ENCODE data around the gene UST. TPM values are rescaled to one million over a fixed set of nuclear protein-coding genes. Genes with fewer than 3 reads are reported as not detected.
"Not testable (repeated sequence)": the region's sequence is repeated elsewhere in the genome, so short reads cannot be mapped to it uniquely, and the experiment has no call there.

UST gene
- total RNA-seq, 2 donors from 2014 or later = 1.6 to 3.7 TPM

GRCh38 chr6:149028767-149029405 lies 282.1 kb downstream of the UST start:
- no peaks in the 10 kb centered on the region for H3K27me3 Mint-ChIP-seq (ENCODE audit: low read depth)
- ATAC-seq (replicated peaks in 1 of 2) (no peak), DNase-seq (peak; percentile 75 to 76)
- H3K9me3 Mint-ChIP-seq = no peaks in the 10 kb centered on the region
- peaks cover 51% of the 10 kb centered on the region for H3K4me1 Mint-ChIP-seq (ENCODE audit: low read depth)
- H3K4me3 Mint-ChIP-seq = peak overlapping the region; percentile 62 to 69
- peaks cover 1 to 3% of the 10 kb centered on the region in 2 donors for H3K36me3 Mint-ChIP-seq (ENCODE audit: insufficient read depth in 2 of 2)
- peak overlapping the region; percentile 74 for H3K27ac Mint-ChIP-seq

- Mint-ChIP-seq H3K27me3 (ENCODE audit: low read depth) (no peaks in the 10 kb centered on the region), H3K36me3 (ENCODE audit: insufficient read depth in 2 of 2) (peaks cover 1 to 3% of the 10 kb centered on the region in 2 donors)
- ATAC-seq (replicated peaks in 1 of 2) = no peak
Observed at GRCh38 chr6:149031201-149031858, 284.5 kb downstream of the UST start.

GRCh38 chr6:149031859-149032598 lies 285.2 kb downstream of the UST start:
- peaks cover 0 to 1% of the 10 kb centered on the region in 2 donors for H3K36me3 Mint-ChIP-seq (ENCODE audit: insufficient read depth in 2 of 2)
- H3K4me3 Mint-ChIP-seq = peak overlapping the region; percentile 80 to 88
- DNase-seq (peak; percentile 67 to 69), ATAC-seq (replicated peaks in 1 of 2) (peak; percentile 39 to 66)
- peak overlapping the region; percentile 97 for H3K27ac Mint-ChIP-seq
- no peaks in the 10 kb centered on the region for H3K27me3 Mint-ChIP-seq (ENCODE audit: low read depth)
- peaks cover 74% of the 10 kb centered on the region for H3K4me1 Mint-ChIP-seq (ENCODE audit: low read depth)
- no peaks in the 10 kb centered on the region for H3K9me3 Mint-ChIP-seq

More at GRCh38 chr6:149031201-149031858, 284.5 kb downstream of the UST start:
- no peak for DNase-seq
- H3K27ac Mint-ChIP-seq = peak overlapping the region; percentile 97
- no peaks in the 10 kb centered on the region for H3K9me3 Mint-ChIP-seq
- peaks cover 67% of the 10 kb centered on the region for H3K4me1 Mint-ChIP-seq (ENCODE audit: low read depth)
- peak overlapping the region; percentile 80 to 88 for H3K4me3 Mint-ChIP-seq

DNA sequence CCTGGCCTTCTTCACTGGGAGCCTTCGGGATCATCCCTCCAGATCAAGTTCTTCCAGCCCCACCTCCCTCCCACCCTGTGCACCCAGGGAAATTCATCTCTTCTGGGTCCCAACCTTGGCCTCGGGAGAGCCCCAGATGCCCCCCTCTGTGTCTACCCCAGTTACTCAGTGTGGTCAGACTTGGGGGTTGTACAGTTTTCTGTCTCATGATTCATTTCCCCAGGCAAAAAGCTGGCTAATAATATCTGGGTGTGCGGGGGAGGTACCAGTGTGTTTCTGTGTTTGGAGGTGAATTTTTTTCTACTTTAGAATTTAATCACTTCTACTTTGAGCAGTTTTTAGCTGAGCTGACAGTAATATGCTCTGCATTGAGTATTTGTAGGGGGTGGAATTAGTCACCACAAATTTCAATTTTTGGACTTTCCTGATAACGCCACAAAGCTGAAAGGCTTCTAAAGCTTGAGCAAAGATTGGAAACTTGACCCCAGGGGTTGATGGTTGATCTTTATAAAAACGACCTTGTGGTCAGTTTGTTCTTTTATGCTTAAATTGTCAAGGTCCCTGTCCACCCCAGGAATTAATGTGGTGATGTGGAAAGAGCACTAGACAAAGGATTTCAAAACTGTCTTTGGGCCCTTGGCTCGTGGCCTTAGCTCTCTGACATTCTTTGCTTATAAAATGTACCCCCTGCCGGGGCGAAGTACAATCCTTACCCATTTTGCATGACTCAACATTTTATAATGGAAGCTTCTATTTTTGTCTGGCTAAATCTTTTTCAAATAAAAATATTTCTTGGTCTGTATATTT lies 286.0 kb downstream of the UST start:
- H3K4me1 Mint-ChIP-seq (ENCODE audit: low read depth) = peaks cover 77% of the 10 kb centered on the region
- peak; percentile 81 to 82 for ATAC-seq (replicated peaks in 1 of 2)

DNA sequence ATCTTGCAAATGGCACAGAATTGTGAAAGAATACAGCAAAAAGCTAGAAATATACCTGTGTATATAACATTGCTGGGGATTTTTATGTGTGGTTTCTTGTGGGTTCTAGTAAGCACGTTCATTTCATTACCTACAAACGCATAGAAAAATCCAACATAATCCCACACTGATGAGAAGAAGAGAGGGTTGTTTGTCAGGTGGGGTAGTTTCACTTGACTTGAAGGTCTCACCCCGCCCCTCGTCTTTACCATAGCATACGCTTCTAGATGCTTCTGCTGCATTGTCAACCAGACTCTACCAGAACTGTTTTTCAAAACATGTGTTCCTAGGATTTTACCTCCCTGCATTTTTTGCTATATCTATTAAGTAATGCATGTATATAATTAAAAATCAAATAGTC lies 286.6 kb downstream of the UST start:
- no peaks in the 10 kb centered on the region for H3K27me3 Mint-ChIP-seq (ENCODE audit: low read depth)
- peaks cover 0 to 1% of the 10 kb centered on the region in 2 donors for H3K36me3 Mint-ChIP-seq (ENCODE audit: insufficient read depth in 2 of 2)
- peaks cover 84% of the 10 kb centered on the region for H3K4me1 Mint-ChIP-seq (ENCODE audit: low read depth)
- H3K4me3 Mint-ChIP-seq = peak overlapping the region; percentile 80 to 88
- peak overlapping the region; percentile 97 for H3K27ac Mint-ChIP-seq
- no peaks in the 10 kb centered on the region for H3K9me3 Mint-ChIP-seq
- ATAC-seq (replicated peaks in 1 of 2) = peak; percentile 52 to 60
- peak; percentile 59 to 67 for DNase-seq

More for the DNA sequence above, 286.0 kb downstream of the UST start:
- H3K27ac Mint-ChIP-seq = peak overlapping the region; percentile 97
- peak overlapping the region; percentile 80 to 88 for H3K4me3 Mint-ChIP-seq
- H3K9me3 Mint-ChIP-seq = no peaks in the 10 kb centered on the region
- peaks cover 0 to 1% of the 10 kb centered on the region in 2 donors for H3K36me3 Mint-ChIP-seq (ENCODE audit: insufficient read depth in 2 of 2)
- no peaks in the 10 kb centered on the region for H3K27me3 Mint-ChIP-seq (ENCODE audit: low read depth)
- peak; percentile 78 to 83 for DNase-seq

- peaks cover 0 to 1% of the 10 kb centered on the region in 2 donors for H3K36me3 Mint-ChIP-seq (ENCODE audit: insufficient read depth in 2 of 2)
- peaks cover 81% of the 10 kb centered on the region for H3K4me1 Mint-ChIP-seq (ENCODE audit: low read depth)
- DNase-seq (no peak), ATAC-seq (replicated peaks in 1 of 2) (no peak)
- H3K4me3 Mint-ChIP-seq = no peak overlapping the region
- H3K27ac Mint-ChIP-seq = no peak overlapping the region
- H3K27me3 Mint-ChIP-seq (ENCODE audit: low read depth) = no peaks in the 10 kb centered on the region
- no peaks in the 10 kb centered on the region for H3K9me3 Mint-ChIP-seq
Observed at GRCh38 chr6:149035766-149036165, 288.9 kb downstream of the UST start.

DNA sequence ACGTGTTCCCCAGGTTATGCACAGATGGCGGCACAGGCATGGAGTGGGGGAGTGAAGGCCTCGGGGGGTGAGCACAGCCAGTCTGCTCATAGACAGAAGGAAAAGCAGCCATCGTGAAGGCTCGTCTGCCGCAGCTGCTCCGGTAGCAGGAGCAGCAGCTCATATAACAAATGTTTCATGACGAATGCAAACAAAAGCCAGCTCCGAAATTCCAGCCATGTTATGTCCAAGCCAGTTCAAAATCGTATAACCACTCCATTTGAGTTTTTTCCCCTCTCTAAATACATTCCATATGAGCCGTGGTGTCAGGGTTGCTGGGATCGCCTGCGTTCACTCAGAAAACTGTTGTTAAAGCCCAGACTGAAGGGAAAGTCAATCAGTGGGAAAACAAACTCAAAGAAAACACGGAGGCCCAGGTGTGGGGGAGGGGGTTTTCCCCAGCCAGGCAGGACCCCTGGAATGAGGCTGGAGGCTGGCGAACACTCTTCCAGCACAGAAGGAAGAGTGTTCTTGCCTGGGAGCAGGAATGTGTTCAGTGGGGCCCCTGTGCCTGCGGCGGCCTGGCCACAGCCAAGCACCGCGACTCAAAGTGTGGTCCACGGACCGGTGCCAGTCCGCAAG lies 290.3 kb downstream of the UST start:
- H3K4me1 Mint-ChIP-seq (ENCODE audit: low read depth) = peaks cover 67% of the 10 kb centered on the region
- no peak for ATAC-seq (replicated peaks in 1 of 2)
- no peaks in the 10 kb centered on the region for H3K9me3 Mint-ChIP-seq

GRCh38 chr6:149039025-149039424 lies 292.2 kb downstream of the UST start:
- ATAC-seq (replicated peaks in 1 of 2) (peak; percentile 76 to 83), DNase-seq (peak; percentile 39 to 42)
- Mint-ChIP-seq H3K4me1 (ENCODE audit: low read depth) (peaks cover 49% of the 10 kb centered on the region), H3K4me3 (peak overlapping the region in 1 of 2 donors; percentile 10), H3K27ac (peak overlapping the region; percentile 69)
- H3K36me3 Mint-ChIP-seq (ENCODE audit: insufficient read depth in 2 of 2); H3K9me3 Mint-ChIP-seq; H3K27me3 Mint-ChIP-seq (ENCODE audit: low read depth): not testable (repeated sequence)

More for the DNA sequence above, 290.3 kb downstream of the UST start:
- Mint-ChIP-seq H3K4me3 (no peak overlapping the region), H3K27ac (no peak overlapping the region), H3K36me3 (ENCODE audit: insufficient read depth in 2 of 2) (peaks cover 0 to 1% of the 10 kb centered on the region in 2 donors), H3K27me3 (ENCODE audit: low read depth) (no peaks in the 10 kb centered on the region)
- DNase-seq = no peak

DNA sequence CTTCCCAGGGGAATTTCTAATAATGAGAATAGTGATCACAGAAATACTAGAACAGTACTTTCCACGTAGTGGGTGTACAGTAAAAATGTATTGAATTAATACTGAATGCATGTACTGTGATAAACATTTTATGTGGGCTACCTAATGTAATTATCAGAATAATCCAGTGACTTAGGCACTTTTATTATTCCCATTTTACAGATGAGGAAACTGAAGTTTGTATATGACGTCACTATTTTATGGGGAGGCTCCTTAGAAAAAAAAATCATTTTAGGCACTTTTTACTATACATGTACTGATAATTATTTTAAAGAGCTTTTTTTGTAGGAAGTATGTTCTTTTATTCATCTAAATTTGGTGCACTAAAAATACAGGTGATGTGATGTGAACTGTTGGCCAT lies 295.1 kb downstream of the UST start:
- peak overlapping the region; percentile 15 for H3K27ac Mint-ChIP-seq
- no peaks in the 10 kb centered on the region for H3K36me3 Mint-ChIP-seq (ENCODE audit: insufficient read depth in 2 of 2)
- no peaks in the 10 kb centered on the region for H3K27me3 Mint-ChIP-seq (ENCODE audit: low read depth)
- ATAC-seq (replicated peaks in 1 of 2) (no peak), DNase-seq (no peak)
- H3K4me3 Mint-ChIP-seq = no peak overlapping the region
- H3K4me1 Mint-ChIP-seq (ENCODE audit: low read depth) = peaks cover 50% of the 10 kb centered on the region
- H3K9me3 Mint-ChIP-seq = no peaks in the 10 kb centered on the region

GRCh38 chr6:149043476-149044130 lies 296.8 kb downstream of the UST start:
- ATAC-seq (replicated peaks in 1 of 2) = no peak
- Mint-ChIP-seq H3K27ac (no peak overlapping the region), H3K36me3 (ENCODE audit: insufficient read depth in 2 of 2) (no peaks in the 10 kb centered on the region), H3K27me3 (ENCODE audit: low read depth) (no peaks in the 10 kb centered on the region), H3K4me3 (no peak overlapping the region), H3K4me1 (ENCODE audit: low read depth) (peaks cover 46% of the 10 kb centered on the region), H3K9me3 (no peaks in the 10 kb centered on the region)
- peak; percentile 30 to 45 for DNase-seq

GRCh38 chr6:149044528-149044927 lies 297.7 kb downstream of the UST start:
- ATAC-seq (replicated peaks in 1 of 2) = no peak
- H3K4me1 Mint-ChIP-seq (ENCODE audit: low read depth) = peaks cover 40% of the 10 kb centered on the region
- DNase-seq = no peak
- H3K27ac Mint-ChIP-seq = no peak overlapping the region
- H3K27me3 Mint-ChIP-seq (ENCODE audit: low read depth) = no peaks in the 10 kb centered on the region
- H3K4me3 Mint-ChIP-seq = no peak overlapping the region
- no peaks in the 10 kb centered on the region for H3K9me3 Mint-ChIP-seq
- no peaks in the 10 kb centered on the region for H3K36me3 Mint-ChIP-seq (ENCODE audit: insufficient read depth in 2 of 2)

GRCh38 chr6:149045404-149045803 lies 298.6 kb downstream of the UST start:
- Mint-ChIP-seq H3K36me3 (ENCODE audit: insufficient read depth in 2 of 2) (no peaks in the 10 kb centered on the region), H3K4me1 (ENCODE audit: low read depth) (peaks cover 32% of the 10 kb centered on the region), H3K4me3 (peak overlapping the region in 1 of 2 donors; percentile 34), H3K9me3 (no peaks in the 10 kb centered on the region), H3K27ac (no peak overlapping the region), H3K27me3 (ENCODE audit: low read depth) (no peaks in the 10 kb centered on the region)
- DNase-seq (peak; percentile 31 to 46), ATAC-seq (replicated peaks in 1 of 2) (peak; percentile 89 to 99)
